WTC11 (cell line): ENCODE results near the gene RRP12. TPM values are rescaled to one million over a fixed set of nuclear protein-coding genes. Genes with fewer than 3 reads are reported as not detected.

Source experiments
- ATAC-seq: fragments of 200-7000 bp; cut with Tn5 transposase; 2 replicates; pipeline ENCODE4 v1.10.0; 2021; ENCODE audit warnings: mild to moderate bottlenecking, moderate library complexity
- CTCF ChIA-PET: fragments of 300-600 bp; sonication (Branson Sonifier 250); formaldehyde crosslinking; loops from one replicate; lab custom pipeline; 2021; ENCODE audit warnings: antibody characterized with exemption; lab: Charles Lee
- POLR2A ChIA-PET: fragments of 350-600 bp; sonication (Branson Sonifier 250); formaldehyde crosslinking; loops from one replicate; lab custom pipeline; 2021; ENCODE audit warnings: antibody characterized with exemption; lab: Charles Lee
- DNase-seq: peaks from one replicate; pipeline ENCODE4 v3.0.0; 2021; ENCODE audit warnings: low spot score
- H3K27ac Mint-ChIP-seq: 2 replicates; pipeline ENCODE4 v1.8.0; 2021; ENCODE audit warnings: mixed read lengths
- H3K27me3 Mint-ChIP-seq: 2 replicates; pipeline ENCODE4 v1.8.0; 2021; ENCODE audit warnings: low read depth, mild to moderate bottlenecking, moderate library complexity, mixed read lengths
- H3K36me3 Mint-ChIP-seq: 2 replicates; pipeline ENCODE4 v1.8.0; 2021; ENCODE audit warnings: mixed read lengths
- H3K4me1 Mint-ChIP-seq: 2 replicates; pipeline ENCODE4 v1.8.0; 2022; ENCODE audit warnings: mixed read lengths
- H3K4me3 Mint-ChIP-seq: 2 replicates; pipeline ENCODE4 v1.8.0; 2021; ENCODE audit warnings: mild to moderate bottlenecking, moderate library complexity, mixed read lengths
- H3K9me3 Mint-ChIP-seq: 2 replicates; pipeline ENCODE4 v1.8.0; 2021; ENCODE audit warnings: mixed read lengths
- ATF1 ChIP-seq: sonication (generic); formaldehyde crosslinking; IDR thresholded peaks from 2 replicates; pipeline ENCODE4 v1.8.1; 2023; ENCODE audit warnings: mild to moderate bottlenecking, moderate library complexity, missing genetic modification reagents
- ATF2 ChIP-seq: sonication (generic); formaldehyde crosslinking; IDR thresholded peaks from 2 replicates; pipeline ENCODE4 v1.8.1; 2022; ENCODE audit warnings: low read depth, missing genetic modification reagents, borderline replicate concordance
- ATF3 ChIP-seq: sonication (generic); formaldehyde crosslinking; conservative IDR thresholded peaks from 2 replicates; pipeline ENCODE4 v1.8.1; 2022; ENCODE audit warnings: mild to moderate bottlenecking, missing genetic modification reagents
- CTCF ChIP-seq: fragments of 200-600 bp; IDR thresholded peaks from 2 replicates; pipeline ENCODE4 v1.8.0; 2022; ENCODE audit warnings: antibody characterized with exemption
- ERG ChIP-seq: fragments of 250-450 bp; sonication (Bioruptor Pico); IDR thresholded peaks from 2 replicates; pipeline ENCODE4 v1.8.0; 2021; ENCODE audit warnings: mild to moderate bottlenecking
- FOXJ3 ChIP-seq: sonication (generic); formaldehyde crosslinking; IDR thresholded peaks from 2 replicates; pipeline ENCODE4 v1.9.0; 2021; ENCODE audit warnings: missing genetic modification reagents, mild to moderate bottlenecking, borderline replicate concordance
- GRHL2 ChIP-seq: fragments of 250-450 bp; sonication (Bioruptor Pico); IDR thresholded peaks from 2 replicates; pipeline ENCODE4 v1.8.0; 2022; ENCODE audit warnings: mild to moderate bottlenecking, moderate library complexity; ENCODE audit not compliant: insufficient replicate concordance, severe bottlenecking
- IRF1 ChIP-seq: sonication (generic); formaldehyde crosslinking; IDR thresholded peaks from 2 replicates; pipeline ENCODE4 v1.8.0; 2023; ENCODE audit warnings: missing genetic modification reagents
- MAX ChIP-seq: sonication (generic); formaldehyde crosslinking; IDR thresholded peaks from 2 replicates; pipeline ENCODE4 v1.8.0; 2022; ENCODE audit warnings: mild to moderate bottlenecking, missing genetic modification reagents
- MLX ChIP-seq: sonication (generic); formaldehyde crosslinking; IDR thresholded peaks from 2 replicates; pipeline ENCODE4 v1.8.1; 2023; ENCODE audit warnings: mild to moderate bottlenecking, missing genetic modification reagents, moderate library complexity
- MXD4 ChIP-seq: fragments of 250-450 bp; sonication (Bioruptor Pico); IDR thresholded peaks from 2 replicates; pipeline ENCODE4 v1.8.0; 2021; ENCODE audit warnings: mild to moderate bottlenecking, moderate library complexity, borderline replicate concordance
- NFE2L1 ChIP-seq: sonication (generic); formaldehyde crosslinking; IDR thresholded peaks from 2 replicates; pipeline ENCODE4 v1.8.1; 2023; ENCODE audit warnings: missing genetic modification reagents
- NR2C2 ChIP-seq: sonication (generic); formaldehyde crosslinking; IDR thresholded peaks from 2 replicates; pipeline ENCODE4 v1.8.0; 2022; ENCODE audit warnings: mild to moderate bottlenecking, missing genetic modification reagents
- RORB ChIP-seq: fragments of 250-450 bp; sonication (Bioruptor Pico); IDR thresholded peaks from 2 replicates; pipeline ENCODE4 v1.9.0; 2021; ENCODE audit warnings: mild to moderate bottlenecking
- SP1 ChIP-seq: sonication (generic); formaldehyde crosslinking; conservative IDR thresholded peaks from 2 replicates; pipeline ENCODE4 v1.8.1; 2022; ENCODE audit warnings: missing genetic modification reagents
- TEAD1 ChIP-seq: sonication (generic); formaldehyde crosslinking; IDR thresholded peaks from 2 replicates; pipeline ENCODE4 v1.8.0; 2022; ENCODE audit warnings: mild to moderate bottlenecking, missing genetic modification reagents
- USF2 ChIP-seq: sonication (generic); formaldehyde crosslinking; IDR thresholded peaks from 2 replicates; pipeline ENCODE4 v1.8.1; 2023; ENCODE audit warnings: mild to moderate bottlenecking, missing genetic modification reagents, moderate library complexity
- ZBTB21 ChIP-seq: sonication (generic); formaldehyde crosslinking; IDR thresholded peaks from 2 replicates; pipeline ENCODE4 v1.8.1; 2023; ENCODE audit warnings: mild to moderate bottlenecking, missing genetic modification reagents, borderline replicate concordance
- ZNF416 ChIP-seq: fragments of 250-450 bp; sonication (Bioruptor Pico); IDR thresholded peaks from 2 replicates; pipeline ENCODE4 v1.9.0; 2021; ENCODE audit warnings: mild to moderate bottlenecking, inconsistent platforms
- ZNF512 ChIP-seq: sonication (generic); formaldehyde crosslinking; IDR thresholded peaks from 2 replicates; pipeline ENCODE4 v1.8.1; 2022; ENCODE audit warnings: missing genetic modification reagents, borderline replicate concordance
- ZSCAN18 ChIP-seq: fragments of 250-450 bp; sonication (Bioruptor Pico); IDR thresholded peaks from 2 replicates; pipeline ENCODE4 v2.1.2; 2022; ENCODE audit warnings: mild to moderate bottlenecking, moderate library complexity
- total RNA-seq: library from RNA; stranded (reverse); gene quantifications from 3 replicates; pipeline ENCODE4 v1.2.3, GENCODE V29; 2021

Gene RRP12
- total RNA-seq, 1 experiment from 2014 or later = 56.6 TPM

GRCh38 chr10:97412891-97413304 lies 11.8 kb upstream of the RRP12 start:
- Mint-ChIP-seq H3K27ac (peak overlapping the region; percentile 14; the same call in 1 of the 2 replicates), H3K9me3 (no peaks in the 10 kb centered on the region), H3K4me1 (peaks cover 20% of the 10 kb centered on the region), H3K27me3 (no peaks in the 10 kb centered on the region), H3K4me3 (no peak overlapping the region), H3K36me3 (no peaks in the 10 kb centered on the region)
- TF ChIP-seq ZBTB21 (CRISPR knock-in tag) = no peak
- no peak for TF ChIP-seq ATF3 (CRISPR knock-in tag)
- TF ChIP-seq MLX (CRISPR knock-in tag) = no peak
- no peak for TF ChIP-seq FOXJ3 (CRISPR knock-in tag)
- TF ChIP-seq ZSCAN18 = no peak
- no peak for TF ChIP-seq RORB (CRISPR knock-in tag)
- no peak for TF ChIP-seq USF2
- TF ChIP-seq GRHL2 (CRISPR knock-in tag) = no peak
- no peak for TF ChIP-seq SP1 (CRISPR knock-in tag)
- no peak for TF ChIP-seq ZNF416
- TF ChIP-seq MXD4 (CRISPR knock-in tag) = no peak
- TF ChIP-seq IRF1 (CRISPR knock-in tag) = no peak
- no peak for TF ChIP-seq ERG (CRISPR knock-in tag)
- no peak for TF ChIP-seq ATF2 (CRISPR knock-in tag)
- POLR2A ChIA-PET = no interaction called here
- no peak for ATAC-seq
- CTCF ChIA-PET = interaction anchor here (0.9 to 1.4 kb wide), 2 partner anchors 10 to 21 kb away, joined by 3 to 4 read pairs; no protein-coding TSS in a partner anchor
- no peak for DNase-seq

GRCh38 chr10:97411406-97411805 lies 10.3 kb upstream of the RRP12 start:
- Mint-ChIP-seq H3K27me3 (no peaks in the 10 kb centered on the region), H3K27ac (no peak overlapping the region), H3K4me1 (peaks cover 10% of the 10 kb centered on the region), H3K36me3 (no peaks in the 10 kb centered on the region), H3K4me3 (no peak overlapping the region), H3K9me3 (no peaks in the 10 kb centered on the region)
- ChIA-PET CTCF (no interaction called here), POLR2A (interaction anchor here (0.7 kb wide), 1 partner anchor 881 kb away, joined by 5 read pairs; no protein-coding TSS in a partner anchor)
- DNase-seq (no peak), ATAC-seq (no peak)
- TF ChIP-seq TEAD1 (CRISPR knock-in tag) (no peak), ATF1 (CRISPR knock-in tag) (no peak), FOXJ3 (CRISPR knock-in tag) (no peak), MAX (CRISPR knock-in tag) (no peak), CTCF (no peak), NR2C2 (no peak), NFE2L1 (no peak), RORB (CRISPR knock-in tag) (no peak), ZNF512 (no peak), IRF1 (CRISPR knock-in tag) (no peak)
